GM06990 (cell line): ENCODE data around the gene TMEM82.

Source experiments
- DNase-seq: peaks from one replicate; pipeline ENCODE4 v3.0.0-alpha.2; 2011; ENCODE audit not compliant: insufficient read length; ENCODE audit errors: extremely low read depth
- H3K27me3 ChIP-seq: replicated peaks from 2 replicates; pipeline ENCODE4 v1.6.0; 2011; ENCODE audit warnings: low read length; ENCODE audit not compliant: control insufficient read depth, insufficient read depth
- H3K36me3 ChIP-seq: 2 replicates; pipeline ENCODE4 v1.5.1; 2011; ENCODE audit warnings: low read length; ENCODE audit not compliant: control insufficient read depth, insufficient read depth
- H3K4me3 ChIP-seq: replicated peaks from 2 replicates; pipeline ENCODE4 v1.5.1; 2011; ENCODE audit warnings: low read depth, mild to moderate bottlenecking, control low read depth, low read length
- CTCF ChIP-seq: IDR thresholded peaks from 2 replicates; pipeline ENCODE4 v1.5.1; 2011; ENCODE audit warnings: low read length, control low read depth, mild to moderate bottlenecking, inconsistent platforms; ENCODE audit not compliant: insufficient read depth, poor library complexity, severe bottlenecking

Gene TMEM82

GRCh38 chr1:15727021-15727420, 15.3 kb upstream of the TMEM82 start:
- Histone ChIP-seq H3K27me3 (no peaks in the 10 kb centered on the region), H3K4me3 (no peak overlapping the region), H3K36me3 (peaks cover 69% of the 10 kb centered on the region)
- DNase-seq, result no peak
- no peak for TF ChIP-seq CTCF

DNA sequence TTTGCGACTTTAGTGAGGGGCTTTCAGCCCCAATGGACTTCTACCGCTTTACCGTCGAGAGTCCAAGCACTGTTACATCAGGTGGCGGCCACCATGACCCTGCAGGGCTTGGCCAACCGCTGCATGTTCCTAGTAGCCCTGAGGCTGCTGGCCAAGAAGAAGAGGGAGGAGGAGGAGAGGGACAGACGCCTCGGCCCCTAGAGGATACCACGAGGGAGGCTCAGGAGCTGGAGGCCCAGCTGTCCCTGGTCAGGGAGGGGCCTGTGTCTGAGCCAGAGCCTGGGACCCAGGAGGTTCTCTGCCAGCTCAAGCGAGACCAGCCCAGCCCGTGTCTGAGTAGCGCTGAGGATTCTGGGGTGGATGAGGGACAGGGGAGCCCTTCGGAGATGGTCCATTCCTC, 14.9 kb upstream of the TMEM82 start:
- peaks cover 71% of the 10 kb centered on the region for H3K36me3 ChIP-seq
- no peaks in the 10 kb centered on the region for H3K27me3 ChIP-seq
- DNase-seq, result no peak
- no peak for TF ChIP-seq CTCF
- H3K4me3 ChIP-seq, result no peak overlapping the region

- peaks cover 67% of the 10 kb centered on the region for H3K36me3 ChIP-seq
Observed at GRCh38 chr1:15727866-15728534, 14.3 kb upstream of the TMEM82 start.

DNA sequence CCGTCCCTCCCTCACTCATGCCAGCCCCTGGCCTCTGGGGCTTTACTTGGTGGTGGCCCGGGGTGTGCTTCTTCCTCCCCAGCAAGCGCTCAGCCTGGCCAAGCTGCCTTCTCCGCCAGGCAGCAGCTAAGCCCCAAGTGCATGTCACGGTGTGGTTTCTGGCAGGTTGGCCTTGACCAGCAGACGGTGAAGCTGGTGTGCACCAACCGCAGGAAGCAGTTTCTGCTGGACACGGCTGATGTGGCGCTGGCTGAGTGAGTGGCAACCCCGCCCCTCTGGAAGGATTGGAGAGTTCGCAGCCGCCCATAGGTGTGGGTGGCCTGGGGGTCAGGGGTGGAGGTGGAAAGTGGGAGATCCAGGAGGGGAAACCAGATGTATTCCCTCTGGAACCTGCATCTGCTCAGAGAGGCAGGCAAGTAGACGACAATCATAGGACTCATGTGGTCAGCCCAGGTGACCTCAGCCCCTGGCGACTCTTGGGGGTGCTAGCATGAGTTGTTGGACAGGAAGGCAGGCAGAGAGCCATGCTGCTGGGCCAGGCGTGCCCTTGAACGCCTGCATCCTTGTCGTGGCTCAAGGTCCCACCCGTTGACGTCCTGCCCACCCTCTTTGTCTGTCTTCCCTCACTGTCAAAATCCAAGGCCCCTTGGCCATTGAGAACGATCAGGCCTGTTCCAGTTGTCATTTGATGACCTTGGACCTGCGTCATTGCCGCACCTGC, 13.2 kb upstream of the TMEM82 start:
- H3K27me3 ChIP-seq, result no peaks in the 10 kb centered on the region

More at GRCh38 chr1:15727866-15728534, 14.3 kb upstream of the TMEM82 start:
- Histone ChIP-seq H3K27me3 (no peaks in the 10 kb centered on the region), H3K4me3 (no peak overlapping the region)
- no peak for TF ChIP-seq CTCF
- DNase-seq, result no peak

DNA sequence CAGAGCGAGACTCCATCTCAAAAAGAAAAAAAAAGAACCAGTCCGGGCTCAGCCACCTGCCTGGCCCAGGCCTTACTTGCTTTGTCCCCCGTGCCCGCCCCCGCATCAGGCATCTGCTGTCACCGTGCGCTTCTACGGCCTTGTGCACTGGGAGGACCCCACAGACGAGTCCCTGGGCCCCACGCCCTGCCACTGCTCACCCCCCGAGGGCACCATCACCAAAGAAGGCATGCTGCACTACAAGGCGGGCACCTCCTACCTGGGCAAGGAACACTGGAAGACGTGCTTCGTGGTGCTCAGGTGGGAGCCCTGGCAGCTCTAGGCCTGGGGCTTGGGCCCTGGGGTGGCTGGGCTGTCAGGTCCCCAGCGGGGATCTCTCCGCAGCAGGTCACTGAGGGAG, 11.9 kb upstream of the TMEM82 start:
- H3K4me3 ChIP-seq, result no peak overlapping the region
- DNase-seq, result no peak
- H3K27me3 ChIP-seq, result no peaks in the 10 kb centered on the region
- TF ChIP-seq CTCF, result no peak
- peaks cover 66% of the 10 kb centered on the region for H3K36me3 ChIP-seq

More for the DNA sequence above, 13.2 kb upstream of the TMEM82 start:
- no peak overlapping the region for H3K4me3 ChIP-seq
- peaks cover 70% of the 10 kb centered on the region for H3K36me3 ChIP-seq
- no peak for DNase-seq
- no peak for TF ChIP-seq CTCF
